Measurements from ENCODE around the gene MAP3K3.

MAP3K3 gene

DNA sequence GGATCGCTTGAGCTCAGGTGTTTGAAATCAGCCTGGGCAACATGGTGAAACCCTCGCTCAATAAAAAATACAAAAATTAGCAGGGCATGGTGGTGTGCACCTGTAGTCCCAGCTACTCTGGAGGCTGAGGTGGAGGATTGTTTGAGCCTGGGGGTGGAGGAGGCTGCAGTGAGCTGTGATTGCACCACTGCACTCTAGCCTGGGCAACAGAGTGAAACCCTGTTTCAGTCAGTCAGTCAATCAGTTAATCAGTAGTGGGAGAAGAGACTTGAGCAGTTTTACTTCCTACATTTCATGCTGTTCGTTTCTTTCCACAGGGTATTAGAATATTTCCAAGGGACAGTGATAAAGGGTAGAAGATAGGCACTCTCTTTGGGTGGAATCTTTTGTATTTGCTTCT, 8.8 kb downstream of the MAP3K3 start:
- no peak overlapping the region for H3K23ac ChIP-seq (ENCODE audit: low read length)
- H3K79me1 ChIP-seq (ENCODE audit: low read length): no peaks in the 10 kb centered on the region
- H2AFZ ChIP-seq (ENCODE audit: insufficient read depth, low read length, poor library complexity): no peak overlapping the region
- no peak overlapping the region for H3K4me3 ChIP-seq (ENCODE audit: low read depth, low read length)
- peaks cover 3% of the 10 kb centered on the region in 2 experiments for H3K4me1 ChIP-seq (ENCODE audit: control insufficient read depth in 1 of 2, insufficient read depth in 2 of 2, low read length in 2 of 2)
- no peaks in the 10 kb centered on the region for H3K27me3 ChIP-seq (ENCODE audit: insufficient read depth, low read length)
- no peaks in the 10 kb centered on the region for H3K9me3 ChIP-seq (ENCODE audit: insufficient read depth, low read depth, low read length)
- no peak overlapping the region for H2BK12ac ChIP-seq (ENCODE audit: low read length)
- no peak overlapping the region for H4K91ac ChIP-seq (ENCODE audit: low read depth, low read length)
- peaks cover 0 to 2% of the 10 kb centered on the region in 2 experiments for H3K36me3 ChIP-seq (ENCODE audit: control insufficient read depth in 1 of 2, insufficient read depth in 2 of 2, low read length in 2 of 2)
- no peak overlapping the region for H4K12ac ChIP-seq (ENCODE audit: low read depth, low read length)
- H2AK5ac ChIP-seq (ENCODE audit: low read length): no peak overlapping the region
- DNase-seq: no peak
- H4K8ac ChIP-seq (ENCODE audit: low read depth, low read length): no peak overlapping the region
- H3K79me2 ChIP-seq (ENCODE audit: control insufficient read depth, insufficient read depth, low read length, poor library complexity): no peaks in the 10 kb centered on the region
- H3K9ac ChIP-seq (ENCODE audit: low read length): no peak overlapping the region
- no peak overlapping the region for H2BK120ac ChIP-seq (ENCODE audit: insufficient read depth, low read length, poor library complexity)
- H3K14ac ChIP-seq (ENCODE audit: low read length): no peak overlapping the region
- H3K4me2 ChIP-seq (ENCODE audit: low read length): no peak overlapping the region
- no peak overlapping the region for H3K18ac ChIP-seq (ENCODE audit: low read length)
- no CpG with 5 or more reads among the region's 3 CpGs for WGBS (ENCODE audit: extremely low coverage, insufficient coverage, insufficient read length)
- H3K4ac ChIP-seq (ENCODE audit: low read depth, low read length): no peak overlapping the region
- no peak overlapping the region for H3K27ac ChIP-seq (ENCODE audit: low read depth, low read length)
- no peak overlapping the region for H2BK5ac ChIP-seq (ENCODE audit: low read depth, low read length, poor library complexity)

DNA sequence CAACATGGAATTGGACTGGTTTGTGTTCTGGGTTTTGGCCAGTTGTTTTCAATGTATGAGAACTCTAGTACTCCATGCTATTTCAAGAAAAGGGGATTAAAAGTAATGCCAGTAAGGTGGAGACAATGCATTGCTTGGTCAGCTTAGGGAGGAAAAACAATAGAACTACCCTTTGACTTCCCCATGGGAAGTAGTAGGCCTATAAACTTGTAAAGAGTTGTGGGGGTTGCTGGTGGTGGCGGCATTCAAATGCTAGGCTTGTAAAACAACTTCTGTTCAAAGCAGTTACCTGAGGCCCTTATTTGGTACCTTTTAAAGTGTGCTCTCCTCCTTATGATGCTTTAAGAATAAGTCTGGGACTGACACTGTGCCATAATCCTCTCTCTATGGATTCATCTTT, 9.4 kb downstream of the MAP3K3 start:
- Histone ChIP-seq H3K36me3 (ENCODE audit: control insufficient read depth in 1 of 2, insufficient read depth in 2 of 2, low read length in 2 of 2) (peaks cover 2% of the 10 kb centered on the region in 2 experiments), H3K14ac (ENCODE audit: low read length) (no peak overlapping the region), H2BK120ac (ENCODE audit: insufficient read depth, low read length, poor library complexity) (no peak overlapping the region), H2BK12ac (ENCODE audit: low read length) (no peak overlapping the region), H3K4me3 (ENCODE audit: low read depth, low read length) (no peak overlapping the region), H3K79me2 (ENCODE audit: control insufficient read depth, insufficient read depth, low read length, poor library complexity) (no peaks in the 10 kb centered on the region), H3K18ac (ENCODE audit: low read length) (no peak overlapping the region), H2AFZ (ENCODE audit: insufficient read depth, low read length, poor library complexity) (no peak overlapping the region), H4K12ac (ENCODE audit: low read depth, low read length) (no peak overlapping the region), H3K9me3 (ENCODE audit: insufficient read depth, low read depth, low read length) (no peaks in the 10 kb centered on the region), H3K4ac (ENCODE audit: low read depth, low read length) (no peak overlapping the region), H3K23ac (ENCODE audit: low read length) (no peak overlapping the region), H4K91ac (ENCODE audit: low read depth, low read length) (no peak overlapping the region), H3K79me1 (ENCODE audit: low read length) (no peaks in the 10 kb centered on the region), H3K27ac (ENCODE audit: low read depth, low read length) (no peak overlapping the region), H3K27me3 (ENCODE audit: insufficient read depth, low read length) (no peaks in the 10 kb centered on the region), H3K9ac (ENCODE audit: low read length) (no peak overlapping the region), H3K4me2 (ENCODE audit: low read length) (no peak overlapping the region), H3K4me1 (ENCODE audit: control insufficient read depth in 1 of 2, insufficient read depth in 2 of 2, low read length in 2 of 2) (peaks cover 3% of the 10 kb centered on the region in 2 experiments), H2BK5ac (ENCODE audit: low read depth, low read length, poor library complexity) (no peak overlapping the region), H4K8ac (ENCODE audit: low read depth, low read length) (no peak overlapping the region), H2AK5ac (ENCODE audit: low read length) (no peak overlapping the region)
- DNase-seq: no peak
- no CpG with 5 or more reads among the region's 1 CpG for whole genome bisulfite sequencing (ENCODE audit: extremely low coverage, insufficient coverage, insufficient read length)

GRCh38 chr17:63633742-63634141, 11.5 kb downstream of the MAP3K3 start:
- Histone ChIP-seq H3K9me3 (ENCODE audit: insufficient read depth, low read depth, low read length) (no peaks in the 10 kb centered on the region), H3K79me2 (ENCODE audit: control insufficient read depth, insufficient read depth, low read length, poor library complexity) (no peaks in the 10 kb centered on the region), H3K4me2 (ENCODE audit: low read length) (no peak overlapping the region), H2AK5ac (ENCODE audit: low read length) (no peak overlapping the region), H3K4ac (ENCODE audit: low read depth, low read length) (no peak overlapping the region), H2BK5ac (ENCODE audit: low read depth, low read length, poor library complexity) (no peak overlapping the region), H2AFZ (ENCODE audit: insufficient read depth, low read length, poor library complexity) (no peak overlapping the region), H3K27me3 (ENCODE audit: insufficient read depth, low read length) (no peaks in the 10 kb centered on the region), H3K14ac (ENCODE audit: low read length) (no peak overlapping the region), H3K9ac (ENCODE audit: low read length) (no peak overlapping the region), H4K91ac (ENCODE audit: low read depth, low read length) (no peak overlapping the region), H3K27ac (ENCODE audit: low read depth, low read length) (no peak overlapping the region), H3K23ac (ENCODE audit: low read length) (no peak overlapping the region), H2BK12ac (ENCODE audit: low read length) (no peak overlapping the region), H4K12ac (ENCODE audit: low read depth, low read length) (no peak overlapping the region), H3K79me1 (ENCODE audit: low read length) (no peaks in the 10 kb centered on the region), H3K4me3 (ENCODE audit: low read depth, low read length) (no peak overlapping the region), H3K18ac (ENCODE audit: low read length) (no peak overlapping the region), H2BK120ac (ENCODE audit: insufficient read depth, low read length, poor library complexity) (no peak overlapping the region), H3K4me1 (ENCODE audit: control insufficient read depth in 1 of 2, insufficient read depth in 2 of 2, low read length in 2 of 2) (peaks cover 3% of the 10 kb centered on the region in 2 experiments), H3K36me3 (ENCODE audit: control insufficient read depth in 1 of 2, insufficient read depth in 2 of 2, low read length in 2 of 2) (peaks cover 4 to 6% of the 10 kb centered on the region in 2 experiments), H4K8ac (ENCODE audit: low read depth, low read length) (no peak overlapping the region)
- DNase-seq: no peak

- Histone ChIP-seq H3K4ac (ENCODE audit: low read depth, low read length) (no peak overlapping the region), H4K8ac (ENCODE audit: low read depth, low read length) (peak overlapping the region; percentile 26), H4K91ac (ENCODE audit: low read depth, low read length) (no peak overlapping the region), H3K18ac (ENCODE audit: low read length) (no peak overlapping the region), H3K79me1 (ENCODE audit: low read length) (no peaks in the 10 kb centered on the region), H3K27me3 (ENCODE audit: insufficient read depth, low read length) (no peaks in the 10 kb centered on the region), H2BK120ac (ENCODE audit: insufficient read depth, low read length, poor library complexity) (no peak overlapping the region), H3K23ac (ENCODE audit: low read length) (no peak overlapping the region), H2AFZ (ENCODE audit: insufficient read depth, low read length, poor library complexity) (no peak overlapping the region), H3K4me1 (ENCODE audit: control insufficient read depth in 1 of 2, insufficient read depth in 2 of 2, low read length in 2 of 2) (peaks cover 3% of the 10 kb centered on the region in 2 experiments), H2AK5ac (ENCODE audit: low read length) (no peak overlapping the region), H3K4me3 (ENCODE audit: low read depth, low read length) (no peak overlapping the region), H2BK12ac (ENCODE audit: low read length) (no peak overlapping the region), H3K9ac (ENCODE audit: low read length) (no peak overlapping the region), H3K36me3 (ENCODE audit: control insufficient read depth in 1 of 2, insufficient read depth in 2 of 2, low read length in 2 of 2) (peaks cover 4 to 6% of the 10 kb centered on the region in 2 experiments), H2BK5ac (ENCODE audit: low read depth, low read length, poor library complexity) (no peak overlapping the region), H4K12ac (ENCODE audit: low read depth, low read length) (no peak overlapping the region), H3K9me3 (ENCODE audit: insufficient read depth, low read depth, low read length) (no peaks in the 10 kb centered on the region), H3K14ac (ENCODE audit: low read length) (no peak overlapping the region), H3K79me2 (ENCODE audit: control insufficient read depth, insufficient read depth, low read length, poor library complexity) (no peaks in the 10 kb centered on the region), H3K27ac (ENCODE audit: low read depth, low read length) (no peak overlapping the region), H3K4me2 (ENCODE audit: low read length) (no peak overlapping the region)
- WGBS (ENCODE audit: extremely low coverage, insufficient coverage, insufficient read length): no CpG with 5 or more reads among the region's 4 CpGs
- DNase-seq: no peak
Observed at GRCh38 chr17:63634163-63634562, 11.9 kb downstream of the MAP3K3 start.

Data from trophoblast cell (in vitro differentiated cells and primary cell).